Embryonic facial prominence (tissue), 1 donor: ENCODE measurements around the gene ATP1A4.

ENCODE experiments used
- DNase-seq: peaks from one replicate; pipeline ENCODE4 v3.0.0-alpha.2; 2016; ENCODE audit errors: extremely low spot score

The ATP1A4 gene

GRCh38 chr1:160144921-160145320 lies 6.5 kb upstream of the ATP1A4 start:
- no peak for DNase-seq

DNA sequence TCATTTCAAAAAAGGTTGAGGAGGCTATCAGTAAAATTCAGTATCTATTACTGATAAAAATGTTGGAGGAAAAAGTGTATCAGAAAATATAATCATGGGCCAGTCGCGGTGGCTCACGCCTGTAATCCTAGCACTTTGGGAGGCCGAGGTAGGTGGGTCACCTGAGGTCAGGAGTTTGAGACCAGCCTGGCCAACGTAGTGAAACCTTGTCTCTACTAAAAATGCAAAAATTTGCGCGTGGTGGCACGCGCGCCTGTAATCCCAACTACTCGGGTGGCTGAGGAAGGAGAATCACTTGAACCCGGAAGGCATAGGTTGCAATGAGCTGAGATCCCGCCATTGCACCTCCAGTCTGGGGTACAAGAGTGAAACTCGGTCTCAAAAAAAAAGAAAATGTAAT lies 5.3 kb upstream of the ATP1A4 start:
- DNase-seq: no peak

GRCh38 chr1:160148121-160148520 lies 3.3 kb upstream of the ATP1A4 start:
- no peak for DNase-seq

DNA sequence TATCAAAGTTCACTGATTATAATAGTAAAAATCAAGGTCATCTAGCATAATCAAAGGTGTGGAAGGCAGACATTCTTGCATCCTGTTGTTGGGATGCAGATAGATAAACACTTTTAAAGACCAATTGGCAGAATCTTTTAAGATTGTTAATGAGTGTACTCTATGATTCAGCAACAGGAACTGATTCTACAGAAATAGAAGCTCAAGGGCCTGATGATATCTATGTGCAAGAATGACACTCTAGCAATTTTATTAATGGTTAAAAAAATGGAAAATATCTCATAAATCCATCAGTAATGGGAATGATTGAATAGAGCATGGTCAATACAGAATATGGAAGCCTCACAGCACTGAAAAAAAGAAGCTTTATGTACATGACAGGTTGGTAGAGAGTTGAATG lies 2.2 kb upstream of the ATP1A4 start:
- no peak for DNase-seq

DNA sequence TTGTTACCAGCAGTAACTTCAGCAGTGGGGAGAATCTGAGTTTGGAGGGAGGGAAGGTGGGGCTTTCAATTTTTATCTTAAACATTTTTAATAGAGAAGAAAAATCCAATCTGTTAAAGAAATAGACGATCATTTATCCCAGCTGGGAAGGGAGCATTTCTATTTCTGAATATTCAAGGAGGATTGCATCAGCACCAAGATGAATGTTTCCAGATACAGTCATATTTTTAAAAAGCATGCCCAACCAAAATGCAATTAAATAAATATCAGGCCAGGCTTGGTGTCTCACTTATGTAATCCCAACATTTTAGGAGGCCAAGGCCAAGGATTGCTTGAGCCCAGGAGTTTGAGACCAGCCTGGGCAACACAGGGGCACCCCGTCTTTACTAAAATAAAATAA lies 1.7 kb upstream of the ATP1A4 start:
- DNase-seq: no peak

- DNase-seq: no peak
Observed at GRCh38 chr1:160154790-160155189, 3.4 kb downstream of the ATP1A4 start.

DNA sequence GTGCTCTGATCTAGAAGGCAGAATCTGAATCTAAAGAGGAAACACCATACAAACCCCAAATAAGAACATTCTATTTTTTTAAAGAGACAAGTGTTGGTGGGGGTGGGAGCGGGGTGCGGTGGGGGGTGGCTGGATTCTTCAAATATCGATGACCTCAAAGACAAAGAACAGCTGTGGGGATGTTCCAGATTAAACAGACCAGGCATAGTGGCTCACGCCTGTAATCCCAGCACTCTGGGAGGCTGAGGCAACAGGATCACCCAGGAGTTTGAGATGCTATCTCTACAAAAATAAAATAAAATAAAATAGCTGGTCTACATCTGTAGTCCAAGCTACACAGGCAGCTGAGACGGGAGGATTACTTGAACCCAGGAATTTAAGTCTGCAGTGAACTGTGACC lies 5.0 kb downstream of the ATP1A4 start:
- no peak for DNase-seq

DNA sequence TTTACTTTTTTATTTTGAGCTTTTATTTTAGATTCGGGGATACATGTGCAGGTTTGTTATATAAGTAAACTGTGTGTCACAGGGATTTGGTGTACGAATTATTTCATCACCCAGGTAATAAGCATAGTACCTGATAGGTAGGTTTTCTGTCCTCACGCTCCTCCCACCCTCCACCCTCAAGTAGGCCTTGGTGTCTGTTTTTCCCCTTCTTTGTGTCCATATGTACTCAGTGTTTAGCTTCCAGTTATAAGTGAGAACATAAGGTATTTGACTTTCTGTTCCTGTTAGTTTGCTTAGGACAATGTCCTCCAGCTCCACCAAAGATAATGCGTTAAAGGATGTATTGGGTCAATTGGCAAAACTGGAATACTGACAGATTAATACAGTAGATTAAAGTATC lies 5.8 kb downstream of the ATP1A4 start:
- DNase-seq: no peak

- no peak for DNase-seq
Observed at GRCh38 chr1:160158031-160158430, 6.6 kb downstream of the ATP1A4 start.

DNA sequence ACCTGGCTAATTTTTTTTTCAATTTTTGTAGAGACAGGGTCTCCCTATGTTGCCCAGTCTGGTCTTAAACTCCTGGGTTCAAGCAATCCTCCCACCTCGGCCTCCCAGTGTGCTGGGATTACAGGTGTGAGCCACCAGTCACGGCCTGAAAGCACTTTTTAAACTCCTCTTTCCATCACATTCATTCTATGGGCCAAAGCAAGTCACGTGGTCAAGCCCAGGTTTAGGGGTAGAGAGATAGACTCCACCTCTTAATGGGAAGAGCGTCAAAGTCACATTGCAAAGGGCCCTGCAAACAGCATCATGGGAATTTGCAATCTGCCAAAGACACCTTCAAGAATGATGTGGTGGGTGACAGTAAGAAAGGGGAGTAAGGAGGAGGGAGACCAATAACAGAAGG lies 7.1 kb downstream of the ATP1A4 start:
- DNase-seq: no peak

- DNase-seq: no peak
Observed at GRCh38 chr1:160159846-160160245, 8.4 kb downstream of the ATP1A4 start.

- no peak for DNase-seq
Observed at GRCh38 chr1:160161965-160162705, 10.7 kb downstream of the ATP1A4 start.

DNA sequence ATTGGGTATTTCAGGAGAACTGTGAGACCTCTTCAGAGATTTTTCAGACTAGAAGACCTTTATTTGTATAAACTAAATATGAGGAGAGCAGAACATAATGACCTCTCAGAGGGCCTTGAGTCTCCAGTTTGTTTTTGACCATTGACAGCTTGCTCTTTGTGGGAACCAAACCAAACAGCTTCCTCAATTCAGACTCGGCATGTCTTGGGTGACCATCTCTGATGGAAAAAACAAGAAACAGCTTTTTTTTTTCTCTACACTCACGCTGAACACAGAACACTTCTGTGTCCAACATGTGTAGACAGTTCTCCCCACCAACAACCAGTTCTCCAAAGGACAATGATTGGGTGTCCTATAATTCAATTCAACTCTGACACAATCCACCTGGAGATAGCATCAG lies 11.5 kb downstream of the ATP1A4 start:
- DNase-seq: no peak

DNA sequence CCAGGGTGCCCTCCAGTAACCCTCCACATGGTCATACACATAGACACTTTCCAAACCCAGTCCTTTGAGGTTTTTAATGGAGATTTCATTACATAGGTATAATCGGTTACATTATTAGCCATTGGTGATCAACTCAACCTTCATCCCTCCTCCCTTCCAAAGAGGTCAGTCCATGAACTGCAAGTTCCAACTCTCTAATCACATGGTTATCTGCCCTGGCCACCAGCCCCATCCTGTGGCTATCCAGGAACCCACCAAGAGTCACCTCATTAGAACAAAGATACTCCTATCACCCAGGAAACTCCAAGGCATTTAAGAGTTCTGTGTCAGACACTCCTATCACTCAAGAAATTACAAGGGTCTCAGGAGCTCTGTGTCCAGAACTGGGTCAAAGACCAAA lies 12.2 kb downstream of the ATP1A4 start:
- DNase-seq: no peak

DNA sequence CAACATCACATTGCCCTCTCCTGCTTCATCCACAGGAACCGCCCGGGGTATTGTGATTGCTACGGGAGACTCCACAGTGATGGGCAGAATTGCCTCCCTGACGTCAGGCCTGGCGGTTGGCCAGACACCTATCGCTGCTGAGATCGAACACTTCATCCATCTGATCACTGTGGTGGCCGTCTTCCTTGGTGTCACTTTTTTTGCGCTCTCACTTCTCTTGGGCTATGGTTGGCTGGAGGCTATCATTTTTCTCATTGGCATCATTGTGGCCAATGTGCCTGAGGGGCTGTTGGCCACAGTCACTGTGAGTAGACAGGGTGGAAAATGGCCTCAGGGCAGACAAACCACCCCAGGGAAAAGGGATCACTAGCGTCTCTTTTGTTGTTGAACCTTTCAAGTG lies 12.7 kb downstream of the ATP1A4 start:
- no peak for DNase-seq

GRCh38 chr1:160166166-160166868 lies 14.9 kb downstream of the ATP1A4 start:
- DNase-seq: no peak

DNA sequence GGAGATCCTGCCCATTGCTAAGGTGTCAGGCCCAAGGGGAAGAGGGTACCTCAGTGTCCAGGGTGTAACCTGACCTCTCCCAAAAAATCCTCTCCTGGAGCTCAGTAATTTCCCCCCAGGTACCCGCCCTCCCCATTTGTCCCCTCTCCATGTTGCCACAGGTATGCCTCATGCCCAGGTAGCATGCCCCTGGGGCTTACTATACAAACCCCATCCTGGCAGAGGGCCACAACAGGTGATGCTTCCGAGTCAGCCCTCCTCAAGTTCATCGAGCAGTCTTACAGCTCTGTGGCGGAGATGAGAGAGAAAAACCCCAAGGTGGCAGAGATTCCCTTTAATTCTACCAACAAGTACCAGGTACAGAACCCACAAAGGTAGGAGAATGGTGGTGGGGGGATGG lies 15.7 kb downstream of the ATP1A4 start:
- no peak for DNase-seq

GRCh38 chr1:160167580-160167979 lies 16.2 kb downstream of the ATP1A4 start:
- no peak for DNase-seq

DNA sequence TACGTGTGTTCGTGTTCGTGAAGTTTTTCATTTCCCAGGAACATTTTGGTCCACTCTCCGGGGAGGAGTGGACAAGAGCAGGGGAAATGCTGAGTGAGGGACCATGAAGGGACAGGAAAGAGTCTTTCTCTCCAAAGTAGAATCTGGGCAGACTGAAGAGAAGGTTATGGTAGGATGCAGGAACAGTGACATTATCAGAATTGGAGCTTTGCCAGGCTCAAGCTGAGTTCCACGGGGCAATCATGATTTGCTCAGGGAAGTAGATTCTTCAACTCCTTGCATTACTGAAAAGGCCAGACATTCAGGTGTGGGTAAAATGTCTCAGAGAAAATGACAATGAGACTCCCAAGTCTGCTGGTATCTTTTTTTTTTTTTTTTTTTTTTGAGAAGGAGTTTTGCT lies 16.6 kb downstream of the ATP1A4 start:
- no peak for DNase-seq

DNA sequence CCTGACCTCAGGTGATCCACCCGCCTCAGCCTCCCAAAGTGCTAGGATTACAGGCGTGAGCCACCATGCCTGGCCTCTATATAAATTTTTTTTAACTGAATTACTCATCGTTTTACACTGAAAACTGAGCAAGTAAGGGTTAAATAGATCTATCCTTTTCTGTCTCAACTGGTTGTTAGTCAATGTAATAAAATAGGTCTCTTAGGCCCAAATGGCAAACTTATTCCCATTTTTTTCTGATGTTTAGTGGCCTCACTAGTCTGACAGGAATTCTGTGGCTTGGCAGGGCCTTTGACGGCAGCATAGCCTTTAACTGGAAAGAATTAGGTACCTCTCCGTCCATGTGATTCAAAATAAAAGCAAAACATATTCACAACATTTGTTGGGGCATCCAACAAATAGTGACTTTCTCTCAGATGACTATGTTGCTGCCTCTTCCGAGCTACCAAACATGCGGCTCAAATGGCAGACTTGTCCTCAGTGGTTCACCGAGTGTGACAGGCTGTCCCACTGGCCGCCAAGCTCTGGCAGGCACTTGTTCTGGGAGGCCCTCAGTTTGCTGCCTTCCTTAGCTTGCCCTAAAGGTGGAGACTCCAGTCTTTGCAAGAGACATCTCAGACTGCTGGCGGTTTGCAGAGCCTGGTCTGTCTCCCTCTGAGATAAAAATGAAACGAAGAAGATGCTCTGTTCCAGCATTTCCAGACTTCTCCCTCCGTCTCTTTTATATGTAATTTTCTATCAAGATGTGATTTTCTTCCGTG lies 17.4 kb downstream of the ATP1A4 start:
- no peak for DNase-seq

DNA sequence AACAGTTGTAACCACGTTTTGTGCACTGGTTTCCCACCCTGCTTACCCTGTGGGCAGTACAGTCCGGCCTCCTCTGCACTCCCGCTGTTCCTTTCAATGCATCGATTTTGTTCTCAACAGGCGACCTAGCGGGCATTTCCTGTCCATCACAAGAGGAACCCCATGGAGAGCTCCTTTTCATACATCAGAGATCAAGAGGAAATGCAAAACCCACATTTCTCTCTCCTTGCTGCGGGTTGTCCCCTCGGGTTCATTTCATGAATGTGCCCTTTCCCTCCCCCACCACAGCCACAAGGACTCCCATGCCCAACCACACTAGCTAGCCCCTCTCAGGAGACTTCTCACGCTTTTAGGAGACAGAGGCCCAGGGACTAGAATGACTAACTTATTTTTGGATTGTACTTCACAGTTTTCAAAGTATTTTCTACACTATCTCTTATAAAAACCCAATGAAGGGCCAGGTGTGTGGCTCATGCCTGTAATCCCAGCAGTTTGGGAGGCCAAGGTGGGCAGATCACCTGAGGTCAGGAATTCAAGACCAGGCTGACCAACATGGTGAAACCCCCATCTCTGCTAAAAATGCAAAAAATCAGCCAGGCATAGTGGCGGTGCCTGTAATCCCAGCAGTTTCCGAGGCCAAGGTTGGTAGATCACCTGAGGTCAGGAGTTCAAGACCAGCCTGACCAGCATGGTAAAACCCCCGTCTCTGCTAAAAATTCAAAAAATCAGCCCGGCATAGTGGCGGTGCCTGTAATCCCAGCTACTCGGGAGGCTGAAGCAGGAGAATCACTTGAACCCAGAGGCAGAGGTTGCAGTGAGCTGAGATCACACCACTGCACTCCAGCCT lies 18.4 kb downstream of the ATP1A4 start:
- DNase-seq: no peak

DNA sequence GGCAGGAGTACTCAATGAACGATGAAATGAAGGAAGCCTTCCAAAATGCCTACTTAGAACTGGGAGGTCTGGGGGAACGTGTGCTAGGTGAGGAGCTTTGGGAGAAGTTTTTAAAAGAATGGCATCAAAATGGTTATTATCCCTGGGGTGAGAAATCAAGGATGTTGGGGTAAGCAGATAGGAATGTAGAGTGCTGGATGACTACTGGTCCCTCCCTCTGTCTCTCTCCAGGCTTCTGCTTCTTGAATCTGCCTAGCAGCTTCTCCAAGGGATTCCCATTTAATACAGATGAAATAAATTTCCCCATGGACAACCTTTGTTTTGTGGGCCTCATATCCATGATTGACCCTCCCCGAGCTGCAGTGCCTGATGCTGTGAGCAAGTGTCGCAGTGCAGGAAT lies 20.0 kb downstream of the ATP1A4 start:
- no peak for DNase-seq
